GM18861 (cell line): ENCODE data around the gene NUDT15.
A peak's percentile ranks its signal among the peaks of the same experiment; 100 is the strongest.
"Not testable (repeated sequence)": the region's sequence is repeated elsewhere in the genome, so short reads cannot be mapped to it uniquely, and the experiment has no call there.

Experiments used
- ATAC-seq: cut with Tn5 transposase; IDR thresholded peaks from one replicate; pipeline ENCODE4 v1.9.1; 2021; ENCODE audit not compliant: unreplicated experiment

The NUDT15 gene

DNA sequence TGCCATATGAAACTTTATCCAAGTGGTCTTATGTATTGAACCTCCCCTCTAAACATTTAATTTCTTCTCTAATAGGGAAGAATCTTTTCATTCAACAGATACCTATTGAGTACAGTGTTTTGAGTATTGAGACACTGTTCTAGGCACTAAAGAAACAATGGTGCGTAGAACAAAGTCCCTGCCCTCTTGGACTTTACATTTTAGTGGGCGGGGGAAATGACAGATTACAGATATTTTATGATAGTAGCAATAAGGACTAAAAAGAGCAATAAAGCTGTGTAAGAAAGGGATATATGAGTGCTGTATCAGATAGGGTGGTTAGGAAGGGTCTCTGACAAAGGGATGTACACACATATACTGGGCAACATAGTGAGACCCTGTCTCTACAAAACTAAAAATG lies 5.4 kb downstream of the NUDT15 start:
- ATAC-seq: no peak

DNA sequence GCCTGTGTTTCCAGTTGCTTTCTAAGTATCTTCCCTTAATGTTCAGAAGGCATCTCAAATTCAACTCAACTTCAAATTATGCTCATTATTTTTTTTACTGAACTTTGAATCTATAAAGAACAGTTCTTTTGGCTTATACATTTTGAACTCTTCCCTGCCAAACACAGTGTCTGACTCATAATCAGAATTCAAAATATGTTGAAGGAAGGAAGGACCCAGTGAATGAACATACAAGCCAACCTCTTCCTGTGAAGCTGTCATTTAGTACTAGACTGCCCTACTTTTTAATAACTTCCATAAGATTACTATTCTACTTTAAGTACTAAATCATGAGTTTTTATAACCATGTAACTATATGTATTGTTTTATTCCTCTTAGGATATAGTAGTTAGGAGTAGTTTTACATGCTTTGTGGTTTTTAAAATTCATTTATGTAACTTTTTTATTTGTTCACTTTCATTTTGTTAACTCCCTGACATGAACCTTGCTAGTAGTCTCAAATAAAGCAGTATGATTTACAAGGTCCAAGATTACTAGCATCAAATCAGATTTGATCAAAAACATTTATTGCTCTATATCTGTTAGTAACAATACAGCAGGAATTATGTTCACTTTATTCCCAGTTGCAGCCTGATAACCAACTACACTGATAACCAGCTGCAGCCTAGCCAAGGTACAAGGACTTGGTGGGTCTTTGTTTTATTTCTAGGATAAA lies 6.4 kb downstream of the NUDT15 start:
- peak; percentile 52 for ATAC-seq

DNA sequence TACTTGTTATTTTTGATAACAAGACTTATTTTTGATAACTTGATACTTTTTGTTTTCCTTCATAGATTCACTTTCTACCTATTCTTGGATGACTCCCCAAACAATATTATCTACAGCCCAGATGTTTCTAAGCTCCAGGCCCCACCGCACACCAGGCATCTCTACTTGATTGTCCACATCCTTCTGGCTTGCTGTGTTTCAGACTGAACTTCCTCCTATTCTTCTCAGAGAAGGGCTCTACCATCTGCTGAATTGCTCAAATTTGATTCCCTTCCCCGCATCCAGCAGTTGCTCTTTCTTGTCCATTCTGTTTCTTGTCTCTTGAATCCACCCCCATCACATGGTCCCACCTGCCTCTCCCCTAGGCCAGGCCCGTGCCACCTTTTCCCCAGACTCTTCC lies 13.0 kb downstream of the NUDT15 start:
- ATAC-seq: no peak

DNA sequence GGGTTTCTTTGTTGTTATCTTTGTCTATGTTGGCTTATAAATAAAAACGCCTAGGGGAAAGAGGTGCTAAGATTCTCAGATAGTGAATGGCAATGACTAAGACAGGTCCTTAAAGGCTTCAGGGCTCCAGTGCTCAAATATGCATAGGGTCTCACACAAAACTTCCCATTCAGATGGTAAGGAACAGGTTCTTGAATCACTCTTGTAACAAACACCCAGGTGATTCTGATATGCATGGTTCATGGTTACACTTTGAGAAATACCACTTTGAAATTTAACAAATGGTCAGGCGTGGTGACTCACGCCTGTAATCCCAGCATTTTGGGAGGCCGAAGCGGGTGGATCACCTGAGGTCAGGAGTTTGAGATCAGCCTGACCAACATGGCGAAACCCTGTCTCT lies 17.1 kb downstream of the NUDT15 start:
- ATAC-seq: no peak

DNA sequence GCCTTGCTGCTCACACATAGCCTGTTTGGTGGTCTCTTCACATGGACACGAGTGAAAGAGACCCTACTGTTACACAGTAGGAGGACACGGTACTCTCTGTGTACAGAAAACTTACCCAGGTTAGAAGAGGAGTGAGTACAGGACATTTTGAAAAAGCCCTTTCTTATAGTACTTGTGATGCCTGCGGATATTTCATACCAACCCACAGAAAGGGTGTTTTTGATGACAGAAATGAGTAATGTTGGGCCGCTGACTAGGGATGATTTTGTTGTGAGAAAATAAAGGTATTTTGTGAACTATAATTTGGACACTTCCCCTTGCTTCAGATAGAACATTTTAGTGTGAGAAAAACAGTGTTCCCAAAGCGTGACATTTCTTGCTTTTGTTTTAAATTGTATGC lies 18.2 kb downstream of the NUDT15 start:
- no peak for ATAC-seq

DNA sequence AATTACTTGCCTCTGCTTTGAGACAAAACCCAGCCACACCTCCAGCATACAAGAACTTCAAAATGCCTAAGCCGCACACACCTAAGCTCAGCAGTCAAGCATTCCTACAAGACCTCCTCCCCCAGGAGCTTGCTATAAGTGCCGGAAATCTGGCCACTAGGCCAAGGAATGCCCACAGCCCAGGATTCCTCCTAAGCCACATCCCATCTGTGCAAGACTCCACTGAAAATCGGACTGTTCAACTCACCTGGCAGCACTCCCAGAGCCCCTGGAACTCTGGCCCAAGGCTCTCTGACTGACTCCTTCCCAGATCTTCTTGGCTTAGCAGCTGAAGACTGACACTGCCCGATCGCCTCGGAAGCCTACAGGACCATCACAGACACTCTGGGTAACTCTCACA lies 21.0 kb downstream of the NUDT15 start:
- not testable (repeated sequence) for ATAC-seq

DNA sequence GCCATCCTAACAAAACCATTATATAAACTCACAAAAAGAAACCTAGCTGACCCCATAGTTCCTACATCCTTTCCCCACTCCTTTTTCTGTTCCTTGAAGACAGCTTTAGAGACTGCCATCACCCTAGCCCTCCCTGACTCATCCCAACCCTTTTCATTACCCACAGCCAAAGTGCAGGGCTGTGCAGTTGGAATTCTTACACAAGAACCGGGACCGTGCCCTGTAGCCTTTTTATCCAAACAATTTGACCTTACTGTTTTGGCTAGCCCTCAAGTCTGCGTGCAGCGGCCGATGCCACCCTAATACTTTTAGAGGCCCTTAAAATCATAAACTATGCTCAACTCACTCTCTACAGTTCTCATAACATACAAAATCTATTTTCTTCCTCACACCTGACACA lies 22.4 kb downstream of the NUDT15 start:
- ATAC-seq: not testable (repeated sequence)

DNA sequence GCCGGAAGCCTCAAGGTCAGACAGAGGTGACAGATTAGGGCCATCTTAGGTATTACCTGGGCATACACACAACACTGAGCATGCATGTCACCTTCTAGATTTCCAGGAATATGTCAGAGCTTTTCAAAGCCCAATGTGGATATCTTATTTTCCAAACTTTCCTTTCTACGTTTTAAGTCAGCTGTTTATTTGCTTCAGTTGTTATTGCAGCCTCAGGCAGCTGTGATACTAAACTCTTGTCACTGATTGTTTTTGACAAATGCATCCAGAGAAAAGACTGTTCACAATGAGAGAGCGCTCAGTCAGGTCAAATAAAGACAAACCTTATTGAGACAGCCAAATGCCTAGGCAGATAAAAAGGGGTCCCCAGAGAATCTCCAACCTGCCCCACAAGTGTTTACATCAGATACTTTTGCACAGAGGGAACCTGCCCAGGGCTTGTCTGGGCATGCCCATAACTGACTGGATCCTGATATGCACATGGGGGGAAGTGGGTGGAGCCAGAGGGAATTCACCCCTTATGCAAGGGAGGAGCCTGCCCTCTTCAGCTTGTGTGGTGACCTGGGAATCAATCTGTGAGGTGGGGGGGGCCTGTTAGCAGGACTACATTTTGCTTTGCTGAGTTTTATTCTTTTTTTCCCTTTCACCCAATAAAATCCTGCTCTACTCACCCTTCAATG lies 28.9 kb downstream of the NUDT15 start:
- ATAC-seq: no peak

DNA sequence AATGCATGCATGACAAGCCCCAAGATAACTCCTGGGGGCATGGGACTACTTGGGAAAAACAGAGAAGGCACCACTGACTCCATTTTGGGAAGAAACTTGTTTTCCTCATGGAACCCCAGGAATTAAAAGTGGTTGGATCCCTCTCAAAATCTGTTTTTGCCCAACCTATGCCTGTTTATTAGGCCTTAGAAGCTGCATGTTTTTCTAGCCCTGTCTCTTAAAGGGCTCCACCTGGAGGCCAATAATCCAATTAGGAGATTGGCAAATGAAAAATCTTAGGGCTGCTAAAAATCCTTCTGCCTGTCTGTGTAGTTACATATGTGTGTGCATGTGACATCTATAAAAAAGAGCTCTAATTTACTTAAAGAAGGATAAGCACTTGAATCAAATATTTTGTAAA lies 30.5 kb downstream of the NUDT15 start:
- ATAC-seq: no peak

DNA sequence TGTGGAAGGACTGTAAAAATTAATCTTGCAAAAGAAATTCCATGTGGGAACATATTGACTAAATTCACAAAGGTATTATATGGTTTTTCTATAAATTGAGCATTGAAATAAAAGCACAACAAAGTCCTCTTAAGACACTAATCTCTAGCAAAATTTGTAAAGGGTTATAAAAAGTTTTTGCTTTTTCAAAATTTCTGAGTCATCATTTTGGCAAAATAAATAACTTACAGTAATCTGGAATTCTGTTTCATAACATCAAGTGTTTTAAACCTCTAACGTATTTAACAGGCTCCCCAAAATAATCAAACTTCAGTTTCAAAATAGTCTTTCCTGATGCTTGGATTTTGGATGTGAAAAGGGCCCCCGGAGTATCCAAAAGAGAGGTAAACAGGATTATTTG lies 31.4 kb downstream of the NUDT15 start:
- no peak for ATAC-seq

DNA sequence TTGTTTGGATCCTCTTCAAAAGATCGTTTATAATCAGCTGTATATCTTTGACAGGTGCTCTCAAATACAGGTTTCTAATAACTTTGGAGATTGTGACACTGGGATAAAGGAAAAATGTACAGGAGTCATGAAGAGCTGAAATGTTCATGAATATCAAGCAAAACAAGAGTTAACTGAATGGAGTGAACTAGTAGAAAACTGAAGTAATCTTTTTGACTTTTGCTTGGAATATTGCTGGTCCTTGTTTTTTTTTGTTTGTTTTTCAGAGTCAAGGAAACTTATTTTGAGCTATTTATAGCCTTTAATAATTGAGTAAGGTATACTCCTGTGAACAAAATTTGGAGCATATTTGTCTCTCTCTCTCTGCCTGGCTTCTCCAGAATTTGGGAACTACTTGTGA lies 32.0 kb downstream of the NUDT15 start:
- ATAC-seq: no peak

DNA sequence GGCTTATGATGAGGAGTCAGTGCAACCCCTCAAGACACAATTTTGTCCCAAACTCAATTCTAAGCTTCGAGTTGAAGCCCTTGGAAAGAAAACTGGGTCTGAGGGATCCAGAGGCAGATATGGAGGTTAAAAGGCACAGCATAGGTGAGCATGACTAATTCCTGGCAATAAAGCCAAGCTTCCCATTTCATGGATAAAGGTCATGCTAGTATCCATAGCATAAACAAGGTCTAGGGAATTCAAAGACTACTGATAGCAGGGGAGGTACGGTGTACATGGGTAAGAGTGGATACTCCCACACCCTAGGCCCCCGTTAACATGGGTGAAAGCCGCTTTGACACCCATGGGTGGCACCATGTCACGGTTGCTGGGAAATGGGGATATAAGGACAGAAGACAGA lies 33.4 kb downstream of the NUDT15 start:
- no peak for ATAC-seq

DNA sequence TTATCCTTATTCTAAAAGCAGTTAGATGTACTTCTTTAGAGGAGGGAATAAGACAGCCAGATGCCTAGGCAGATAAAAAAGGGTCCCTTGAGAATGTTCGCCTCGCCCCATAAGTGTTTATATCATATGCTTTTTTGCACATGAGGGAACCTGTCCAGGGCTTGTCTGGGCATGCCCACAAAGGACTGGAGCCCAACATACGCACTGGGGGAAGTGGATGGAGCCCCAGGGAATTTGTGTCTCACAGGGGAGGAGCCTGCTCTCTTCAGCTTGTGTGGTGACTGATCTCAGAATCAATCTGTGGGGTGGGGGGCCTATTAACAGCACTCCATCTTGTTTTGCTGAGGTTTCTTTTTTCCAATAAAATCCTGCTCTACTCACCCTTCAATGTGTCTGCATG lies 34.8 kb downstream of the NUDT15 start:
- ATAC-seq: no peak

DNA sequence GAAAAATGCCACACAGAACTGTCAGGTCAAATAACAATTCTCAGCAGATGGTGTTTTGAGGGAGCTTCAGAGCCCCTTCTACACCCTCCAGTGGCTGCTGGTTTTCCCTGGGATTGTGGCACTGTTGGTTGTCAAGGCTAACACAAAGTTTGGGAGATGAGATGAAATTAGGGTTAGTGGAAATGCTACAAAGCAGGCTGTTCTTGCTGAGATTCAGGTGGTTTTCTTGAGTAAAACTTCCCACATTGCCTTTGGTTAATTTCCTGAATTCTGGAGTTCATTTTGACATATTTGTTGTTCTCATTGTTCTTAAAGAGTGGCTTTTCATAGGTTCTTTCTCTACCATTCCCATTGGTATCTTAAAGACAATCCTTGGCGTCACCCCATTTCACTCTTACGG lies 35.3 kb downstream of the NUDT15 start:
- no peak for ATAC-seq

DNA sequence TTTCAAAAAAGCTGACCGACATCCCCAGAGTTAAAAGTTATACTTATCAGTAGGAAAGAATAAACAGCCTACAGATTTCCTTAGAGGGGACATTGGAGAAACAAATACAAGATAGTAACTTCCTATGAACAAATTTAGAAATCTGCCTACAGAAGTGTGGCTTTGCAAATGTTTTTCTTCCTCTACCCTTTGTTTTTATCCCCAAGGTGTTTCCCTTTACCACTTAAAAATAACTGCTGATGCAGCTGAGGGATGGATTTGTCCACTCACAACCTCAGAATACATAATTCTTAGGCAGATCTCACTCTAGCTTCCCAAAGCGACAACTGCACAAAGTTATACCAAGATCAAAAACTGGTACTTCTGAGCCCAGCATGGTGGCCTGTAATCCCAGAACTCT lies 36.5 kb downstream of the NUDT15 start:
- no peak for ATAC-seq

DNA sequence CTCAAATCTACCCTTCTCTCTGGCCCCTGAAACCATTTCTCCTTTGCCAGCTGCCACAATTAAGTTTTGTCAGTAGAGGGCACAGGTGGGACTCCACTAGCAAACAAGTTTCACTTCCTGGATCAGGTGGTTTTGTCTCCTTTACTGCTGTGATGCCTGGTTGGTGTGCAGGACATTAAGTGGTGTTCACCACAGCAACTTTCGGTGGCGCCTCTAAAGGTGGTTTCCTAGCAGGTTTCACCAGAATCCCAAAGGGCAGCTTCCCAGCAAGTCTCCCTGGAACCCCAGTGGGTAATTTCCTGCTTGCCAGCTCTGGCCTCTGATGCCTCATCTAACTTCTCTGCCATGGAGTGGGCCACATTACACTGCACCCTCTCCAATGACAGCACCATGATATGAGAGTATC lies 40.7 kb downstream of the NUDT15 start:
- peak; percentile 99 for ATAC-seq

DNA sequence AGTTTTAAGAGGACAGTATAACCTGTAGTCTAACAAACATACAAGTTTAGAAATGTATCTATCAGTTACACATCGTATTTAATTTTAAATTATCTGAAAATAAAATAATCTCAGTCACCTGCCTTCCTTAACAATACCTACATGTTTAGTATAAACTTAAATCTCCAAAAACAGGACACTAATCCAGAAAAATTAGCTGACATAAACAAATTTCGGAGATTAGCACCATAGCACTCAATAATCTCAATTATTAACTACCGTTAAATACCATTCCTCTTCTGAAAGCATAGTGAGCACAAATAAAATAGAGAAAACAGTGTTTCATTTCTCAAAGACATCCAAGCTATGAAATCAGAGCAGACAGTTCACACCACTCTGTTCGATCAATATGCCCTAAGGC lies 44.2 kb downstream of the NUDT15 start:
- ATAC-seq: no peak

DNA sequence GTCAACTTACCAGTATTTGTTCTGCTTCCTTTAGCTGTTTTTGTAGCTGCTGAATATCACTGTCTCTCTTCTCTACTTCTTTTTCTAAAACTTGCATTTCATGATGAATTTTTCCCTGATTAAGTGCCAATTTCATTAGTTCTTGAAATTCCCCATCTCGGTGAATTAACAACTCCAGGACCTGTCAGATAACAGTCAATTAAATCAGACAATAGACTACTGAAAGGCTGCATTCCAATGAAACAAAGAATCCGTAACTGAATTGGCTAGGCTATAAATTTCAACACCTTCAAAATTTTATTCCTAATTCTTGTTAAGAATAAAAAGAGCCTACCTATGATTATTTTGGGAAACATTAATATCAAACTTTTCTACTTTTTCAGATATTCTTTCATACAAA lies 48.7 kb downstream of the NUDT15 start:
- no peak for ATAC-seq

DNA sequence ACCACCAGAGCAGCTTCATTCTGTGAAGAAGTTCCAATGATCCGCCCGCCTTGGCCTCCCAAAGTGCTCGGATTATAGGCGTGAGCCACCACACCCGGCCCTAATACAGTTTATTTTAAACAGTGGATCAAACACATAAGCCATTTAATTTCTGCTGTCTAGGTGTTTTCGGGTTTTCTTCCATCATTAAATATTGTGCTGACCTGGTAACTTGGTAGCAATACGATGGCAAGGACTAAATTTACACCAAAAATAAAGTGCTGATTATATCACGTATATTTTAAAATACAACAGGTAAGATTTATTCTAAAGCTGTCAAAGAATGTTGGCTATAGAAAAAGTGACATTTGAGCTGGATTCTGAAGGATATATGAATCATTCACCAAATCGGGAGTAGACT lies 56.1 kb downstream of the NUDT15 start:
- ATAC-seq: no peak

DNA sequence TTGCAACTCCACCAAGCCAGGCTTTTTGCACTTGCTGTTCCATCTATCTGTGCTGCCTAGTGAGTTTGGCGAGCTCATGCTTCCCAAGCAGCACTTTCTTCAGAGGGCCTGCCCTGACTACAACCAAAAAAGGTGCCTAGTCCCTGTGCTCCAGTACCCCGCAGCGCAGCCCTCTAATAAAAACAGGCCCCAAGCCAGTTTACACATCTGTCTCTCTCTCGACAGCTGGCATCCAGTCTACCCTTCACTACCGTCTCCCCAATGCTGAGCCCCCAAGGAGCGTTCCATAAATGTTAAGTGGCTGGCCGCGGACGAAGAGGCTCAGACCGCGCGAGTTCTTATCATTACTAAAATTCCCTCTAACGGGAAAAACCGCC lies 56.9 kb downstream of the NUDT15 start:
- no peak for ATAC-seq

DNA sequence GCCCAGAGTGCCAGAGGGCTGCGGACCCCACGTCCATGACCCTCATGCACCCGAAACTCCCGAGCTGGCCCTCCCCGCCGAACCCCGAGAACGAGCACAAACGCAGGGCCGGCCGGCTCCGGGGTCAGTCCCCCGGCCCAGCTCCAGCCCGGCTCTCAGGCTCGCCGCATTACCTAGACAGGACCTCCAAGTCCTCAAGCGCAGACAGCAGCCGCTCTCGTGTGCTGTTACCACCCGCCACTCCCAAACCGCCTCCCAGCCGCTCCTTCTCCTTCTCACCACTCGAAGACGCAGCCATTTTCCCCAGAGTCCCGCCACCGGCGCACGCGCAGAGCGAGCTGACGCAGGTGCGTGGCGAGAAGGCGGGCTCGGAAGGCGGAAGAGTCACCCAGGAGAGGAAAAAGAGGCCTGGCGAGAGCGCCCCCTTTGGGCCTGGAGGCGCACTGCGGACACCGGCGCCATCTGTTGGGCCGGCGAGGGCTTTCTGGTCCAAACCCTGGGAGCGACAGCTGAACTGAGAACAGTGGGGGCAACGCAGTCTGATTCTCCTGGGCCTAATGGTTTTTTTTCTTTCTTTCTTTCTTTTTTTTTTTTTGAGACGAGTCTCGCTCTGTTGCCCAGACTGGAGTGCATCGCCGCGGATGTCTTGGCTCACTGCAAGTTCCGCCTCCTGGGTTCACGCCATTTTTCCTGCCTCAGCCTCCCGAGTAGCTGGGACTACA lies 57.4 kb downstream of the NUDT15 start, which contains the start of gene MED4:
Gene MED4 (minus strand): TSS at position 324 of the 722 bp plus-strand sequence. CDS start 26 bp downstream, at position 298.
- ATAC-seq: peak; percentile 91

DNA sequence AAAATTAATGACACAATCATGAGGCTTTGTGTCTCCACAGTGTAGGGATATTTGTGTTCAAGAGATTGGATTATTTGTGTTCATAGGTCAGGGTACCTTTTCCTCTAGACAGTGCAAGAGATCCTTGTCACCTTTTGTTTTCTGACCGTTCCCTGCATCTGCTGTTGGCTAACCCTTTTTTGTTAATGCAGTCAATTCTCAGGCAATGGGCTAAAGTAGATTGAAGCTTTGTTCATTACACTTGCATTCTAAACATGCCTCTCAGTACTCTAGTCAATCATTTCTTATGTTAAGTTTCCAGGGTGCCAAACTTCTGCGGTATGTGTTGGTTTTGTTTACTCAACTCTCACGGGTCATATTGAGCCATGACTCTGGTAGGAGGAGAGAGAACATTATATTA lies 59.1 kb downstream of the NUDT15 start:
- ATAC-seq: no peak
